Type B pancreatic cell (in vitro differentiated cells): Measurements from ENCODE around the gene KRT16. TPM values are rescaled to one million over a fixed set of nuclear protein-coding genes. Genes with fewer than 3 reads are reported as not detected.
"Not testable (repeated sequence)": the region's sequence is repeated elsewhere in the genome, so short reads cannot be mapped to it uniquely, and the experiment has no call there.

ENCODE experiments used
- DNase-seq: peaks from one replicate; pipeline ENCODE4 v3.0.0; 2021; ENCODE audit warnings: mixed read lengths; ENCODE audit not compliant: unreplicated experiment; ENCODE audit errors: extremely low spot score
- H3K27ac Mint-ChIP-seq: 2 replicates; pipeline ENCODE4 v1.8.0; 2021; ENCODE audit warnings: mild to moderate bottlenecking, mixed read lengths
- H3K27me3 Mint-ChIP-seq: 2 replicates; pipeline ENCODE4 v1.8.0; 2021; ENCODE audit warnings: mixed read lengths
- H3K36me3 Mint-ChIP-seq: 2 replicates; pipeline ENCODE4 v1.8.0; 2021; ENCODE audit warnings: mixed read lengths
- H3K4me1 Mint-ChIP-seq: one replicate; pipeline ENCODE4 v1.8.0; 2021; ENCODE audit warnings: mixed read lengths; ENCODE audit not compliant: unreplicated experiment
- H3K4me3 Mint-ChIP-seq: 2 replicates; pipeline ENCODE4 v1.8.0; 2021; ENCODE audit warnings: mild to moderate bottlenecking, mixed read lengths
- H3K9me3 Mint-ChIP-seq: 2 replicates; pipeline ENCODE4 v1.8.0; 2021; ENCODE audit warnings: mixed read lengths
- CTCF ChIP-seq: fragments of 200-600 bp; sonication (generic); conservative IDR thresholded peaks from 2 replicates; pipeline ENCODE4 v1.5.0; 2021; ENCODE audit warnings: antibody characterized with exemption, mild to moderate bottlenecking
- total RNA-seq: library from RNA; stranded (reverse); gene quantifications from 2 replicates; pipeline ENCODE4 v1.2.1, GENCODE V29; 2021; ENCODE audit warnings: low replicate concordance

KRT16 gene
- total RNA-seq, 1 donor from 2014 or later: 1.5 TPM

GRCh38 chr17:41625602-41626001 is 13.0 kb upstream of the KRT16 start:
- H3K9me3 Mint-ChIP-seq: no peaks in the 10 kb centered on the region
- H3K36me3 Mint-ChIP-seq: no peaks in the 10 kb centered on the region
- no peak for TF ChIP-seq CTCF
- H3K4me3 Mint-ChIP-seq: no peak overlapping the region
- peaks cover 19% of the 10 kb centered on the region for H3K4me1 Mint-ChIP-seq
- no peak for DNase-seq
- peaks cover 8% of the 10 kb centered on the region for H3K27me3 Mint-ChIP-seq
- H3K27ac Mint-ChIP-seq: peak overlapping the region; percentile 99

- no peak for TF ChIP-seq CTCF
- H3K36me3 Mint-ChIP-seq: peaks cover 6% of the 10 kb centered on the region
- no peaks in the 10 kb centered on the region for H3K9me3 Mint-ChIP-seq
- no peak for DNase-seq
- peaks cover 25% of the 10 kb centered on the region for H3K4me1 Mint-ChIP-seq
- H3K27ac Mint-ChIP-seq: peak within 1 kb of the TSS; percentile 99
- peaks cover 15% of the 10 kb centered on the region for H3K27me3 Mint-ChIP-seq
- peak within 1 kb of the TSS; percentile 87 for H3K4me3 Mint-ChIP-seq
Measured at GRCh38 chr17:41624208-41625101, 11.9 kb upstream of the KRT16 start, which contains the start of gene KRT17. Gene KRT17, minus strand, starts transcription at chr17:41624575. Its CDS starts 66 bp downstream, at chr17:41624509.

GRCh38 chr17:41623184-41623861 is 10.8 kb upstream of the KRT16 start:
- not testable (repeated sequence) for H3K9me3 Mint-ChIP-seq, DNase-seq, H3K36me3 Mint-ChIP-seq
- H3K27ac Mint-ChIP-seq: peak overlapping the region; percentile 99
- H3K4me1 Mint-ChIP-seq: peaks cover 29% of the 10 kb centered on the region
- H3K4me3 Mint-ChIP-seq: peak overlapping the region; percentile 87
- peaks cover 22% of the 10 kb centered on the region for H3K27me3 Mint-ChIP-seq

GRCh38 chr17:41622340-41623183 is 10.0 kb upstream of the KRT16 start:
- Mint-ChIP-seq H3K27ac (peak overlapping the region; percentile 99), H3K4me3 (peak overlapping the region; percentile 87)

GRCh38 chr17:41621916-41622315 is 9.3 kb upstream of the KRT16 start:
- H3K9me3 Mint-ChIP-seq: no peaks in the 10 kb centered on the region
- H3K36me3 Mint-ChIP-seq: peaks cover 6% of the 10 kb centered on the region
- TF ChIP-seq CTCF: no peak
- H3K27me3 Mint-ChIP-seq: peaks cover 23% of the 10 kb centered on the region
- peak overlapping the region; percentile 99 for H3K27ac Mint-ChIP-seq
- no peak for DNase-seq
- peaks cover 25% of the 10 kb centered on the region for H3K4me1 Mint-ChIP-seq
- peak overlapping the region; percentile 87 for H3K4me3 Mint-ChIP-seq

More at GRCh38 chr17:41622340-41623183, 10.0 kb upstream of the KRT16 start:
- H3K4me1 Mint-ChIP-seq: peaks cover 29% of the 10 kb centered on the region
- H3K27me3 Mint-ChIP-seq: peaks cover 23% of the 10 kb centered on the region
- not testable (repeated sequence) for H3K36me3 Mint-ChIP-seq, DNase-seq, H3K9me3 Mint-ChIP-seq

GRCh38 chr17:41621435-41621817 is 8.9 kb upstream of the KRT16 start:
- not testable (repeated sequence) for H3K36me3 Mint-ChIP-seq
- peak overlapping the region; percentile 99 for H3K27ac Mint-ChIP-seq

More at GRCh38 chr17:41621435-41621817, 8.9 kb upstream of the KRT16 start:
- peaks cover 23% of the 10 kb centered on the region for H3K27me3 Mint-ChIP-seq
- H3K9me3 Mint-ChIP-seq, DNase-seq: not testable (repeated sequence)
- H3K4me3 Mint-ChIP-seq: peak overlapping the region; percentile 87
- H3K4me1 Mint-ChIP-seq: peaks cover 24% of the 10 kb centered on the region
